Lower leg skin (tissue), 3 donors: ENCODE measurements around the gene FLNC.

Experiments used
- CTCF ChIP-seq, 3 donors: fragments of 450-650 bp; IDR thresholded peaks; one replicate each; pipeline ENCODE4 v1.5.1; 2016; ENCODE audit warnings: antibody characterized with exemption in 3 of 3, mild to moderate bottlenecking in 3 of 3, moderate library complexity in 2 of 3
- POLR2A ChIP-seq, 2 donors: fragments of 450-650 bp; IDR thresholded peaks; one replicate each; pipeline ENCODE4 v1.6.1; 2016 to 2017; ENCODE audit warnings: antibody characterized with exemption in 2 of 2, mild to moderate bottlenecking in 1 of 2, moderate library complexity in 1 of 2

GRCh38 chr7:128853799-128854198 is 23.6 kb downstream of the FLNC start:
- no peak for TF ChIP-seq CTCF (IDR thresholded peaks at IDR 0.05)
- no peak for TF ChIP-seq POLR2A (IDR thresholded peaks at IDR 0.05)
